Thyroid gland (tissue), 4 donors: ENCODE measurements around the gene IFI27L1. TPM values are rescaled to one million over a fixed set of nuclear protein-coding genes. Genes with fewer than 3 reads are reported as not detected.

Source experiments
- DNase-seq, 2 donors: peaks; one replicate each; pipeline ENCODE4 v3.0.0-alpha.2; 2019
- H3K27ac ChIP-seq, 3 donors: fragments of 200-600 bp; sonication (generic); 1 replicate in 2 of 3; 2 replicates in 1 of 3; pipeline ENCODE4 v1.5.1; 2016 to 2019; ENCODE audit warnings: mild to moderate bottlenecking in 1 of 3, moderate library complexity in 1 of 3
- H3K27me3 ChIP-seq: fragments of 200-600 bp; sonication (generic); one replicate; pipeline ENCODE4 v1.5.1; 2019
- H3K36me3 ChIP-seq, 2 donors: fragments of 200-600 bp; sonication (generic); one replicate each; pipeline ENCODE4 v1.5.1; 2016 to 2019
- H3K4me1 ChIP-seq, 2 donors: fragments of 200-600 bp; sonication (generic); one replicate each; pipeline ENCODE4 v1.5.1; 2017 to 2019
- H3K4me3 ChIP-seq, 3 donors: fragments of 200-600 bp; sonication (generic); replicated peaks in 1 of 3; 1 replicate in 2 of 3; 2 replicates in 1 of 3; pipeline ENCODE4 v1.5.1; 2016; ENCODE audit warnings: mild to moderate bottlenecking in 1 of 3
- H3K9me3 ChIP-seq: fragments of 200-600 bp; sonication (generic); one replicate; pipeline ENCODE4 v1.5.1; 2017
- CTCF ChIP-seq, 6 experiments: fragments of 200-600 bp in 3 of 6; fragments of 450-650 bp in 3 of 6; sonication (generic) in 3 of 6; IDR thresholded peaks; one replicate each; pipeline ENCODE4 v1.5.1; 2016 to 2019; ENCODE audit warnings: antibody characterized with exemption in 6 of 6, mild to moderate bottlenecking in 2 of 6, inconsistent platforms in 1 of 6, moderate library complexity in 1 of 6
- POLR2A ChIP-seq, 2 donors: fragments of 450-650 bp; IDR thresholded peaks; one replicate each; pipeline ENCODE4 v1.6.1; 2017; ENCODE audit warnings: antibody characterized with exemption in 2 of 2, mild to moderate bottlenecking in 2 of 2, moderate library complexity in 1 of 2
- WGBS, 2 donors: methylation state at CpG; one replicate each; pipeline ENCODE4 v1.1.5; 2017; 5-methylcytosine and 5-hydroxymethylcytosine counted together
- intact Hi-C: fragments of 100-400 bp; cut with DNase I; formaldehyde crosslinking; loops from one replicate; pipeline ENCODE4 v1.15.1; 2023
- total RNA-seq, 4 donors: library from RNA; depleted of rRNA; stranded (reverse); fragments of >200 nt; gene quantifications; one replicate each; pipeline ENCODE4 v1.2.3, GENCODE V29; 2016

IFI27L1 gene
- total RNA-seq, 4 donors from 2014 or later: 3.4 to 21.3 (median 10.2) TPM

GRCh38 chr14:94048691-94049624, 32.2 kb upstream of the IFI27L1 start:
- WGBS, 2 donors: 73 to 79% methylated on average over 10 of the region's 10 CpGs
- no peaks in the 10 kb centered on the region for H3K9me3 ChIP-seq
- no peak overlapping the region for H3K4me3 ChIP-seq
- no peak for DNase-seq
- intact Hi-C loops: no loop called here
- peaks cover 75 to 82% of the 10 kb centered on the region in 2 donors for H3K36me3 ChIP-seq
- H3K27me3 ChIP-seq: no peaks in the 10 kb centered on the region
- TF ChIP-seq POLR2A (IDR thresholded peaks at IDR 0.05): no peak
- TF ChIP-seq CTCF (IDR thresholded peaks at IDR 0.05): no peak
- no peak overlapping the region for H3K27ac ChIP-seq
- no peaks in the 10 kb centered on the region for H3K4me1 ChIP-seq

- H3K4me3 ChIP-seq: no peak overlapping the region
- no peak for TF ChIP-seq CTCF (IDR thresholded peaks at IDR 0.05)
- no peak for TF ChIP-seq POLR2A (IDR thresholded peaks at IDR 0.05)
- DNase-seq: no peak
- peaks cover 81 to 87% of the 10 kb centered on the region in 2 donors for H3K36me3 ChIP-seq
- no peak overlapping the region for H3K27ac ChIP-seq
- no peaks in the 10 kb centered on the region for H3K9me3 ChIP-seq
- intact Hi-C loops: no loop called here
- WGBS, 2 donors: 100% methylated on average over 2 of the region's 2 CpGs
- H3K27me3 ChIP-seq: no peaks in the 10 kb centered on the region
- no peaks in the 10 kb centered on the region for H3K4me1 ChIP-seq
Observed at GRCh38 chr14:94049625-94050023, 31.5 kb upstream of the IFI27L1 start.

- Histone ChIP-seq H3K27me3 (no peaks in the 10 kb centered on the region), H3K27ac (no peak overlapping the region)
- WGBS, 2 donors: 70 to 77% methylated on average over 6 of the region's 6 CpGs
Observed at GRCh38 chr14:94050231-94050880, 30.8 kb upstream of the IFI27L1 start.

GRCh38 chr14:94051115-94051514, 30.0 kb upstream of the IFI27L1 start:
- Histone ChIP-seq H3K27me3 (no peaks in the 10 kb centered on the region), H3K36me3 (peaks cover 92 to 97% of the 10 kb centered on the region in 2 donors), H3K4me3 (no peak overlapping the region), H3K27ac (no peak overlapping the region), H3K9me3 (no peaks in the 10 kb centered on the region), H3K4me1 (no peaks in the 10 kb centered on the region)
- intact Hi-C loops: no loop called here
- 46 to 61% methylated on average over 9 of the region's 9 CpGs for WGBS, 2 donors
- DNase-seq: peak in 1 of 2 donors; percentile 41
- TF ChIP-seq CTCF (IDR thresholded peaks at IDR 0.05) (no peak), POLR2A (IDR thresholded peaks at IDR 0.05) (no peak)

More at GRCh38 chr14:94050231-94050880, 30.8 kb upstream of the IFI27L1 start:
- DNase-seq: peak; percentile 77 to 84
- no peak for TF ChIP-seq POLR2A (IDR thresholded peaks at IDR 0.05)
- no peak for TF ChIP-seq CTCF (IDR thresholded peaks at IDR 0.05)
- H3K4me3 ChIP-seq: no peak overlapping the region
- H3K9me3 ChIP-seq: no peaks in the 10 kb centered on the region
- peaks cover 85 to 92% of the 10 kb centered on the region in 2 donors for H3K36me3 ChIP-seq
- intact Hi-C loops: no loop called here
- no peaks in the 10 kb centered on the region for H3K4me1 ChIP-seq

GRCh38 chr14:94051779-94052178, 29.3 kb upstream of the IFI27L1 start:
- H3K27ac ChIP-seq: no peak overlapping the region
- H3K9me3 ChIP-seq: no peaks in the 10 kb centered on the region
- H3K4me3 ChIP-seq: no peak overlapping the region
- H3K27me3 ChIP-seq: no peaks in the 10 kb centered on the region
- H3K4me1 ChIP-seq: no peaks in the 10 kb centered on the region
- H3K36me3 ChIP-seq: peaks cover 94 to 95% of the 10 kb centered on the region in 2 donors
- 91 to 96% methylated on average over 1 to 3 of the region's 3 CpGs for WGBS, 2 donors
- no peak for TF ChIP-seq POLR2A (IDR thresholded peaks at IDR 0.05)
- TF ChIP-seq CTCF (IDR thresholded peaks at IDR 0.05): no peak
- no peak for DNase-seq
- intact Hi-C loops: no loop called here
